Transverse colon (tissue), 4 donors: ENCODE results near the gene PRCP. TPM values are rescaled to one million over a fixed set of nuclear protein-coding genes. Genes with fewer than 3 reads are reported as not detected.

Experiments
- DNase-seq: peaks from one replicate; pipeline ENCODE4 v3.0.0-alpha.2; 2019
- H3K27ac ChIP-seq, 4 donors: fragments of 200-600 bp; sonication (generic); 2 replicates each; pipeline ENCODE4 v1.5.1; 2016 to 2018; ENCODE audit warnings: inconsistent platforms in 4 of 4
- H3K27me3 ChIP-seq: fragments of 200-600 bp; sonication (generic); 2 replicates; pipeline ENCODE4 v1.5.1; 2017; ENCODE audit warnings: inconsistent platforms
- H3K36me3 ChIP-seq, 4 donors: fragments of 200-600 bp; sonication (generic); 2 replicates each; pipeline ENCODE4 v1.5.1; 2017 to 2019; ENCODE audit warnings: inconsistent platforms in 4 of 4
- H3K4me1 ChIP-seq, 4 donors: fragments of 200-600 bp; sonication (generic); 2 replicates each; pipeline ENCODE4 v1.5.1; 2017 to 2020; ENCODE audit warnings: inconsistent platforms in 4 of 4
- H3K4me3 ChIP-seq, 4 donors: fragments of 200-600 bp; sonication (generic); 1 replicate in 1 of 4; 2 replicates in 3 of 4; pipeline versions ENCODE4 v1.5.1 to v1.6.1; 2017 to 2019; ENCODE audit warnings: inconsistent platforms in 4 of 4
- H3K9me3 ChIP-seq, 2 donors: fragments of 200-600 bp; sonication (generic); 2 replicates each; pipeline ENCODE4 v1.5.1; 2017 to 2019; ENCODE audit warnings: inconsistent platforms in 2 of 2
- EP300 ChIP-seq: sonication (generic); formaldehyde crosslinking; IDR thresholded peaks from one replicate; pipeline ENCODE4 v1.6.1; 2017; ENCODE audit warnings: antibody characterized with exemption, low read depth
- POLR2A ChIP-seq: fragments of 450-650 bp; IDR thresholded peaks from one replicate; pipeline ENCODE4 v1.6.1; 2016; ENCODE audit warnings: antibody characterized with exemption, mild to moderate bottlenecking, moderate library complexity
- POLR2AphosphoS5 ChIP-seq, 3 donors: sonication (generic); formaldehyde crosslinking; IDR thresholded peaks; one replicate each; pipeline ENCODE4 v1.6.1; 2016; ENCODE audit warnings: antibody characterized with exemption in 3 of 3
- WGBS, 2 donors: methylation state at CpG; one replicate each; pipeline ENCODE4 v1.1.5; 2018; ENCODE audit warnings: low coverage in 1 of 2; 5-methylcytosine and 5-hydroxymethylcytosine counted together
- in situ Hi-C, 4 donors: fragments of 200-750 bp; cut with MboI; loops; one replicate each; pipeline versions ENCODE4 v1.15.0 to v1.15.1; 2017; ENCODE audit warnings: low sequenced_read_pairs in 3 of 4, low pct_ligation_motif_present in 1 of 4, low pct_unique_long_range_greater_than_20kb in 1 of 4
- intact Hi-C: fragments of 100-400 bp; cut with DNase I; formaldehyde crosslinking; loops from one replicate; pipeline ENCODE4 v1.15.1; 2023; ENCODE audit warnings: low total_unique reads
- total RNA-seq, 4 donors: library from RNA; depleted of rRNA; stranded (reverse); fragments of >200 nt; gene quantifications; one replicate each; pipeline ENCODE4 v1.1.0, GENCODE V29; 2016
- TF ChIP-seq, protein P1 (sequence below), 5 experiments: fragments of 200-600 bp in 3 of 5; fragments of 450-650 bp in 2 of 5; sonication (generic) in 3 of 5; IDR thresholded peaks; 1 replicate in 2 of 5; 2 replicates in 3 of 5; pipeline ENCODE4 v1.5.1; 2016 to 2017; ENCODE audit warnings: antibody characterized with exemption in 5 of 5, inconsistent platforms in 3 of 5, mild to moderate bottlenecking in 2 of 5, moderate library complexity in 1 of 5

The PRCP gene
- total RNA-seq, 4 donors from 2014 or later: 20.9 to 34.8 (median 29.9) TPM

DNA sequence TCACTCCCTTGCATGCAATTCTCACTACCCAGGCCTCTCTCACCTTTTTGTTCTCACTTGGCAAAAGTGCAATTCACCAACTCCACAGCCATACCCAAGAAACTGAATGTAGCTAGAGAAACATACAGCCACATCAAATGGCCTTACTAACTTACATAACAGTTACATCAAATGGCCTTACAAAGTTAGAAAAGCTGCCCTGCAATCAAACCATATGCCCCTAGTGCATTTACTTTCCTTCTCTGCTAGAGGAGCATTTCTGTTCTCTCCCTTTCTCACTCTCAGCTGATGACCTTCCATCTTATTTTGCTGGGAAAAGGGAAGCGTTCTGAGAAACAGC, 10.3 kb downstream of the PRCP start:
- no peaks in the 10 kb centered on the region for H3K27me3 ChIP-seq
- no peaks in the 10 kb centered on the region for H3K9me3 ChIP-seq
- no peak overlapping the region for H3K27ac ChIP-seq
- in situ Hi-C loops: no loop called here
- H3K36me3 ChIP-seq: no peaks in the 10 kb centered on the region
- no peak for DNase-seq
- 93 to 100% methylated on average over 1 of the region's 1 CpG for WGBS, 2 donors
- H3K4me3 ChIP-seq: no peak overlapping the region
- peaks cover 0 to 10% (median 1%) of the 10 kb centered on the region in 4 donors for H3K4me1 ChIP-seq
- TF ChIP-seq EP300 (no peak), POLR2A (no peak), POLR2AphosphoS5 (IDR thresholded peaks at IDR 0.05) (no peak)
- TF ChIP-seq, protein P1, sequence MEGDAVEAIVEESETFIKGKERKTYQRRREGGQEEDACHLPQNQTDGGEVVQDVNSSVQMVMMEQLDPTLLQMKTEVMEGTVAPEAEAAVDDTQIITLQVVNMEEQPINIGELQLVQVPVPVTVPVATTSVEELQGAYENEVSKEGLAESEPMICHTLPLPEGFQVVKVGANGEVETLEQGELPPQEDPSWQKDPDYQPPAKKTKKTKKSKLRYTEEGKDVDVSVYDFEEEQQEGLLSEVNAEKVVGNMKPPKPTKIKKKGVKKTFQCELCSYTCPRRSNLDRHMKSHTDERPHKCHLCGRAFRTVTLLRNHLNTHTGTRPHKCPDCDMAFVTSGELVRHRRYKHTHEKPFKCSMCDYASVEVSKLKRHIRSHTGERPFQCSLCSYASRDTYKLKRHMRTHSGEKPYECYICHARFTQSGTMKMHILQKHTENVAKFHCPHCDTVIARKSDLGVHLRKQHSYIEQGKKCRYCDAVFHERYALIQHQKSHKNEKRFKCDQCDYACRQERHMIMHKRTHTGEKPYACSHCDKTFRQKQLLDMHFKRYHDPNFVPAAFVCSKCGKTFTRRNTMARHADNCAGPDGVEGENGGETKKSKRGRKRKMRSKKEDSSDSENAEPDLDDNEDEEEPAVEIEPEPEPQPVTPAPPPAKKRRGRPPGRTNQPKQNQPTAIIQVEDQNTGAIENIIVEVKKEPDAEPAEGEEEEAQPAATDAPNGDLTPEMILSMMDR (IDR thresholded peaks at IDR 0.05): no peak
- intact Hi-C loops: no loop called here

DNA sequence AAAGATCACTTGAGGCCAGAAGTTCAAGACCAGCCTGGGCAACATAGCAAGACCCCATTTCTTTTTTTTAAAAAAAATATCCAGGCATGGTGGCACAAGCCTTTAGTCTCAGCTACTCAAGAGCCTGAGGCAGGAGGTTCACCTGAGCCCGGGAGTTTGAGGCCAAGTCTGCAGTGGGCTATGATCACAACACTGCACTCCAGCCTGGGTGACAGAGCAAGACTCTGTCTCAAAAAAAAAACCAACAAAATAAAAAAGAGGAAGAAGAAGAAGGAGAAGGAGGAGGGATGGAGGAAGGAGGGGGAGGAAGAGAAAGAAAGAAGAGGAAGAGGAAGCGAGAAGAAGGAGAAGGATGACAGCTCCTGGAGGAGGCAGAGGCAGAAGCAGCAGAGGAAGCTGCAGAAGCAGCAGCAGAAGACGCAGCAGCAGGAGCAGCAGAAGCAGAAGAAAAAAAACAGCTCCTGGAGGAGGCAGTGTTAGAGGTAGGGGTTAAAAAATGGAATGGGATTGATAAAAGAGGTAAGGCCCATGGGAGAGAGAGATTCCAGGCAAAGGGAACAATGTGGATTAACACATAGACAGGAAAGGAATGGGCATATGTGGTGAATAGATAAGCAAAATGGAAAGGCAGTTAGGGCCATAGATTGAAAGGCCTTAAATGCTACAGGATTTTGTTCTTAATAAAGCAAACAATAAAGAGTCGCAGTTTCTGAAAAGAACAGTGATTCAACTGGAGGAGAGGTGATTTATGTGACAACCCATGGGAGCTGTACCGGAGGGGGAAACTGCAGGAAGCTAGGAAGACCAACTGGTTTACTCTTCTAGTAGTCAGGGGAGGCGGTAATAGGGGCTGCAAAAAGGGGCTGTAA, 10.9 kb downstream of the PRCP start:
- Histone ChIP-seq H3K36me3 (no peaks in the 10 kb centered on the region), H3K4me3 (no peak overlapping the region), H3K27me3 (no peaks in the 10 kb centered on the region), H3K27ac (no peak overlapping the region), H3K9me3 (no peaks in the 10 kb centered on the region), H3K4me1 (peaks cover 0 to 4% (median under 1%) of the 10 kb centered on the region in 4 donors)
- no peak for DNase-seq
- TF ChIP-seq, protein P1 (IDR thresholded peaks at IDR 0.05): no peak
- TF ChIP-seq POLR2A (no peak), POLR2AphosphoS5 (IDR thresholded peaks at IDR 0.05) (no peak), EP300 (no peak)
- 62 to 67% methylated on average over 4 to 6 of the region's 6 CpGs for WGBS, 2 donors
- intact Hi-C loops: no loop called here
- in situ Hi-C loops: no loop called here

DNA sequence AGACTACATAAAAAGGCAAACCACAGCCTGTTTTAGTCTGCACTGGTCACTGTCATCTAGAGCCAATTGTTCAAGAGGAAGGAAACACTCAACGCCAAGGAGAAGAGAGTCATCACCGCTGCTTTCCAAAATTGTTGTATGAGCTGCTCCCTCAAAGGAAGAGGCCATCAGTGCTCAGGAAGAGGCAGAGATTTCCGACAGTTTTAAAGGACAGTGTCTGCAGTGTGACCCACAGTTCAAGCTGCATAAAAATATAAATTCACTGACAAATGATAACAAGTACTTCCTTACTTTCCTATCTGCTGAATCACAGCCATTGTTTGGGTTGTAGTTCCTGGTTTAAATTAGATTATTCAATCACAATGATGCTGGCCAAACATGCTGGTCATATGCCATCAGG, 16.4 kb downstream of the PRCP start:
- no peak overlapping the region for H3K4me3 ChIP-seq
- peaks cover 0 to 3% of the 10 kb centered on the region in 2 donors for H3K9me3 ChIP-seq
- H3K27ac ChIP-seq: no peak overlapping the region
- no peaks in the 10 kb centered on the region for H3K36me3 ChIP-seq
- no peak for TF ChIP-seq EP300
- no peak for TF ChIP-seq POLR2A
- no peak for TF ChIP-seq POLR2AphosphoS5 (IDR thresholded peaks at IDR 0.05)
- TF ChIP-seq, protein P1 (IDR thresholded peaks at IDR 0.05): no peak
- in situ Hi-C loops (no loop called here), intact Hi-C loops (no loop called here)
- no peaks in the 10 kb centered on the region for H3K27me3 ChIP-seq
- WGBS, 2 donors: 68 to 77% methylated on average over 3 of the region's 3 CpGs
- H3K4me1 ChIP-seq: peaks cover 0 to 9% (median 0%) of the 10 kb centered on the region in 4 donors
- DNase-seq: no peak

DNA sequence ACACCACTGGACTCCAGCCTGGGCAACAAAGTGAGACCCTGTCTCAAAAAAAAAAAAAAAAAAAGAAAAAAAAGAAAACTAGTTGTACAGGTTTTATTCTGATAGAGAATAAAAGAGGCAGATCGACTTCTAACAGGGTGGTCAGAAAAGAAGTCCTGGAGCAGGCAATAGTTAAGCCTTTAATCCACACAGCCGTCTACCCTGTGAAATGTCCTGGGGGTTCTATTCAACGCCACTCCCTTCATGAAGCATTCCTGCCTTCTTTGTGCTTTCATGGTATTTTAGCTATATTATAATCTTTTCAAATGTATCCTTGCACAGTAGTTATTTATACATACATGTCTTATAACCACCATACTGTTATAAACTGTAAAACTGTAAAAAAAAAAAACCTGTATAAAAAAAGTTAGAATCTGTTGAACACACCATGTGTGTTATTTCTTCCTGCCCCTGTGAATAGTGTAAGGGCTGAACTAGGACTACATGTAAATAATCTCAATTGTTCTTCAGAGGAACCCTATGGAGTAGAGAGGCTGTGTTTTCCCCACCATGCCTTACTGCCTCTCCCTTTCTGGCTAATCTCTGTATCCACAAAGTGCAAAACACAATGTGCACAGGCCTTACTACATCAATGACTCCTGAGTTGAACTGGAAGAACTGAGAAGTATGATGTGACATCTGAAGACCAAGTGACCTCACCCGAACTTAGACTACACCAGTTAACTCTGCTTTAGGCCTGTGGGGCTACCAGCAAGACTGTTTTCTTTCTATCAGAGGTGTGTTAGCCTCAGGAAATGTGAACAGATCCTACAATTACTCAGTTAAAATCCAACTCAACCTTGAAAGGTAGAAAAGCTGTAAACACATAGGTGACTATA, 25.3 kb downstream of the PRCP start:
- no peak for DNase-seq
- TF ChIP-seq, protein P1 (IDR thresholded peaks at IDR 0.05): no peak
- TF ChIP-seq POLR2A (no peak), EP300 (no peak), POLR2AphosphoS5 (IDR thresholded peaks at IDR 0.05) (no peak)
- intact Hi-C loops: loop anchor here (10.0 kb wide), 1 partner anchor 1980 kb away; no protein-coding TSS in a partner anchor

More for the DNA sequence above, 25.3 kb downstream of the PRCP start:
- Histone ChIP-seq H3K27ac (no peak overlapping the region), H3K9me3 (no peaks in the 10 kb centered on the region), H3K36me3 (no peaks in the 10 kb centered on the region), H3K4me1 (peaks cover 0 to 5% (median 0%) of the 10 kb centered on the region in 4 donors), H3K4me3 (no peak overlapping the region), H3K27me3 (no peaks in the 10 kb centered on the region)
- 89 to 94% methylated on average over 4 of the region's 4 CpGs for WGBS, 2 donors
- in situ Hi-C loops: loop anchor here in 1 of 4 donors (25.0 kb wide), 1 partner anchor 937 kb away; no protein-coding TSS in a partner anchor
